ENCODE measurements around the gene ICA1L. TPM values are rescaled to one million over a fixed set of nuclear protein-coding genes. Genes with fewer than 3 reads are reported as not detected.

The ICA1L gene
- polyA plus RNA-seq, 1 of the 3 experiments (the other 2 are of a cell fraction): 3.7 TPM

- ChIA-PET POLR2A (no interaction called here), CTCF (no interaction called here)
- 98% methylated on average over 7 of the region's 7 CpGs for WGBS (ENCODE audit: low lambda C conversion rate)
- H3K9me2 ChIP-seq: no peaks in the 10 kb centered on the region
- H3K9ac ChIP-seq: no peak overlapping the region
- DNase-seq: no peak
- H3K4me2 ChIP-seq: no peak overlapping the region
- no peaks in the 10 kb centered on the region for H4K20me1 ChIP-seq (ENCODE audit: insufficient read depth)
- H3K27me3 ChIP-seq (ENCODE audit: insufficient read depth): no peaks in the 10 kb centered on the region
- peaks cover 40 to 50% of the 10 kb centered on the region in 2 experiments for H3K36me3 ChIP-seq (replicated peaks in 1 of 2; ENCODE audit: control insufficient read depth in 1 of 2, insufficient read depth in 2 of 2, low read length in 1 of 2)
- peaks cover 5% of the 10 kb centered on the region for H3F3A ChIP-seq (replicated peaks; ENCODE audit: insufficient read depth)
- H3K9me3 ChIP-seq: no peaks in the 10 kb centered on the region
- H3K4me1 ChIP-seq (ENCODE audit: control insufficient read depth in 1 of 2, insufficient read depth in 2 of 2, low read depth in 1 of 2, low read length in 1 of 2): no peaks in the 10 kb centered on the region
- no peaks in the 10 kb centered on the region for H3K79me2 ChIP-seq (ENCODE audit: insufficient read depth)
- no peak overlapping the region for H2AFZ ChIP-seq (ENCODE audit: low read depth)
- TF ChIP-seq FOXM1 (IDR thresholded peaks at IDR 0.05; ENCODE audit: low read depth): no peak
- no peak for TF ChIP-seq ELF1 (IDR thresholded peaks at IDR 0.05)
- TF ChIP-seq PBX3 (IDR thresholded peaks at IDR 0.05): no peak
- no peak for TF ChIP-seq USF2 (IDR thresholded peaks at IDR 0.05; ENCODE audit: borderline replicate concordance, low read depth, low read length)
- TF ChIP-seq NFIC (IDR thresholded peaks at IDR 0.05; ENCODE audit: borderline replicate concordance): no peak
- TF ChIP-seq IRF3 (IDR thresholded peaks at IDR 0.05; ENCODE audit: low read depth, low read length): no peak
- TF ChIP-seq RAD21 (IDR thresholded peaks at IDR 0.05; ENCODE audit: low read length): no peak
- TF ChIP-seq POLR2AphosphoS5 (IDR thresholded peaks at IDR 0.05; ENCODE audit: low read depth, low read length): no peak
- TF ChIP-seq GABPA (IDR thresholded peaks at IDR 0.05; ENCODE audit: low read depth): no peak
- no peak for TF ChIP-seq RXRA (IDR thresholded peaks at IDR 0.05; ENCODE audit: borderline replicate concordance, low read depth)
- no peak overlapping the region for H3K4me3 ChIP-seq (ENCODE audit: low read depth in 2 of 2, low read length in 1 of 2)
- H3K27ac ChIP-seq (ENCODE audit: low read depth in 2 of 2, low read length in 1 of 2): no peak overlapping the region
These were observed 13.6 kb upstream of the ICA1L start for GRCh38 chr2:202885190-202885589.

- no peak overlapping the region for H3K27ac ChIP-seq (ENCODE audit: low read depth in 2 of 2, low read length in 1 of 2)
- H3K36me3 ChIP-seq (replicated peaks in 1 of 2; ENCODE audit: control insufficient read depth in 1 of 2, insufficient read depth in 2 of 2, low read length in 1 of 2): peaks cover 40 to 46% of the 10 kb centered on the region in 2 experiments
- H3K9me3 ChIP-seq: no peaks in the 10 kb centered on the region
- H3K4me2 ChIP-seq: no peak overlapping the region
- no peak overlapping the region for H3K4me3 ChIP-seq (ENCODE audit: low read depth in 2 of 2, low read length in 1 of 2)
- ChIA-PET POLR2A (no interaction called here), CTCF (interaction anchor here (1.5 kb wide), 1 partner anchor 14 kb away, joined by 3 read pairs; no protein-coding TSS in a partner anchor)
- DNase-seq: no peak
- no peaks in the 10 kb centered on the region for H3K9me2 ChIP-seq
- H3K9ac ChIP-seq: no peak overlapping the region
- no peaks in the 10 kb centered on the region for H3K4me1 ChIP-seq (ENCODE audit: control insufficient read depth in 1 of 2, insufficient read depth in 2 of 2, low read depth in 1 of 2, low read length in 1 of 2)
- H3K27me3 ChIP-seq (ENCODE audit: insufficient read depth): no peaks in the 10 kb centered on the region
- no peaks in the 10 kb centered on the region for H4K20me1 ChIP-seq (ENCODE audit: insufficient read depth)
- WGBS (ENCODE audit: low lambda C conversion rate): 82% methylated on average over 5 of the region's 5 CpGs
- TF ChIP-seq USF2 (IDR thresholded peaks at IDR 0.05; ENCODE audit: borderline replicate concordance, low read depth, low read length): no peak
- no peak for TF ChIP-seq FOXM1 (IDR thresholded peaks at IDR 0.05; ENCODE audit: low read depth)
- TF ChIP-seq TCF12 (IDR thresholded peaks at IDR 0.05): no peak
- no peak for TF ChIP-seq MAX (IDR thresholded peaks at IDR 0.05; ENCODE audit: low read depth)
- TF ChIP-seq RXRA (IDR thresholded peaks at IDR 0.05; ENCODE audit: borderline replicate concordance, low read depth): no peak
- no peak for TF ChIP-seq JUND (IDR thresholded peaks at IDR 0.05)
- no peak for TF ChIP-seq MXI1 (IDR thresholded peaks at IDR 0.05; ENCODE audit: low read depth, low read length)
- TF ChIP-seq RCOR1 (IDR thresholded peaks at IDR 0.05; ENCODE audit: low read length): no peak
- no peak for TF ChIP-seq NFIC (IDR thresholded peaks at IDR 0.05; ENCODE audit: borderline replicate concordance)
- no peak for TF ChIP-seq CTCF (IDR thresholded peaks at IDR 0.05)
- no peak for TF ChIP-seq MEF2A (IDR thresholded peaks at IDR 0.05; ENCODE audit: borderline replicate concordance, low read depth)
- no peak for TF ChIP-seq POLR2AphosphoS5 (IDR thresholded peaks at IDR 0.05; ENCODE audit: low read depth, low read length)
- TF ChIP-seq PBX3 (IDR thresholded peaks at IDR 0.05): no peak
- no peak for TF ChIP-seq SIN3A (IDR thresholded peaks at IDR 0.05; ENCODE audit: borderline replicate concordance, low read depth, low read length)
- peaks cover 3% of the 10 kb centered on the region for H3F3A ChIP-seq (replicated peaks; ENCODE audit: insufficient read depth)
- H3K79me2 ChIP-seq (ENCODE audit: insufficient read depth): no peaks in the 10 kb centered on the region
- no peak overlapping the region for H2AFZ ChIP-seq (ENCODE audit: low read depth)
These were observed 12.6 kb upstream of the ICA1L start for GRCh38 chr2:202883987-202884675.
